SKM-1 treated with dmso at 0.1 percent for 144 hours (cell line): ENCODE measurements around the gene CDH15.

Experiments used
- DNase-seq: peaks from one replicate; lab custom pipeline; 2025; ENCODE audit not compliant: unreplicated experiment; lab: John Stamatoyannopoulos, UW

Gene CDH15

GRCh38 chr16:89171216-89172170, at the start of gene CDH15:
TSS of gene CDH15 (plus strand) at chr16:89171748. CDS start at chr16:89171832, 84 bp downstream.
- DNase-seq: peak; percentile 86

DNA sequence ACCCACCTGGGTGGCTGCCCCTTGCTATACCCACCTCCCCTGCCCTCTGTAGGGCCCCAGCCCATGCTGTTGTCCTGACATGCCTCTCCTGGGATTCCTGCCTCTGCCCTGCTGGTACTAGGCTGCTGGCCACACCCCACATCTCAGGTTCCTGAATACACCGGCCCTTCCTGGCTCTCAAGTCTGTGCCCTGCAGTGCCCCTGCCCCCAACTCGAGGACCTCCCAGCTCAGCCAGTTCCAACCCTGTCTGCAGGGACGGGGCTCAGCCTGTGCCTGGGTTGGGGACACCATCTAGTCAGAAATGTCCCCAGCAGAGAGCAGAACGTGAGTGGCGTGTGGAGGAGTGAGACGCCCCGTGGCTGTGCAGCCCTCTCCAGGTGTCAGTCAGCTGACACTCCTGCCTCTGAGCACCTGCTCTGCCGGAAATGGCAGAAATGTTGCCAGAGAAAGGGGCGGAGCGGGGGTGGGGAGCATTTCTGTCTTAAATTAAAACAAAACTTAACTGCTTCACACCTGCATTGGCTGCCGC, 49.2 kb upstream of the CDH15 start:
- no peak for DNase-seq

- DNase-seq: no peak
Measured at GRCh38 chr16:89123001-89123830, 48.3 kb upstream of the CDH15 start.

GRCh38 chr16:89123831-89124100, 47.8 kb upstream of the CDH15 start:
- DNase-seq: no peak

DNA sequence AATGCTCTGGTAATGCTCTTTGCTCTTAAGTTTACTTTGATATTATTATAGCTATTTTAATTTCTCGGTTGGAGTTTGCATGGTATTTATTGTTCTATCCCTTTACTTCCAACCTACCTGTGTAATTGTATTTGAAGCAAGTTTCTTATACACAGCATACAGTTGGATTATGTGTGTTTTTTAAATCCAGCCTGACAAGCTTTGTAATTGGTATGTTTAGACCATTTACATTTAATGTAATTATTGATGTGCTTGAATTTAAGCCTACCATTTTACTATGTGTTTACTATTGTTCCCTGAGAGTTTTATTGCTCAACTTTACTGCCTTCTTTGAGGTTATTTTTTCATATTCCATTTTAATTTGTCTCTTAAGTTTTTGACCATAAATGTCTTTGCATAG, 42.2 kb upstream of the CDH15 start:
- no peak for DNase-seq

- no peak for DNase-seq
Measured at GRCh38 chr16:89130448-89130847, 41.1 kb upstream of the CDH15 start.

DNA sequence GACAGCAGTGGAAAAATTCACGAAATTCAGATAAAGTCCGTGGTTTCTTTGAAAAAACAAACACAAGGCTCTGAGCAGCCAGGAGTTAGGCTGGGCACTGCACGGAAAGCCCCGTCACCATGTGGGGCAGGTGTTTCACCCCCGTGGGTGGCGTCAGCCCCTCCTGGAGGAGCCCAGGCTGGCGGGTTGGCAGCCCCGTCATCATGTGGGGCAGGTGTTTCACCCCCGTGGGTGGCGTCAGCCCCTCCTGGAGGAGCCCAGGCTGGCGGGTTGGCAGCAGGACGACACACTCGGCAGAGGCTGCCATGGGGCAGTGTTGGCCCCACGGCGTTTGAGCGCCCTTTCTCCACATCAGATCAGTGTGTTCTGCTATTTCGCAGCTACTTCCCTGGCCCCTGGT, 39.8 kb upstream of the CDH15 start:
- DNase-seq: no peak

DNA sequence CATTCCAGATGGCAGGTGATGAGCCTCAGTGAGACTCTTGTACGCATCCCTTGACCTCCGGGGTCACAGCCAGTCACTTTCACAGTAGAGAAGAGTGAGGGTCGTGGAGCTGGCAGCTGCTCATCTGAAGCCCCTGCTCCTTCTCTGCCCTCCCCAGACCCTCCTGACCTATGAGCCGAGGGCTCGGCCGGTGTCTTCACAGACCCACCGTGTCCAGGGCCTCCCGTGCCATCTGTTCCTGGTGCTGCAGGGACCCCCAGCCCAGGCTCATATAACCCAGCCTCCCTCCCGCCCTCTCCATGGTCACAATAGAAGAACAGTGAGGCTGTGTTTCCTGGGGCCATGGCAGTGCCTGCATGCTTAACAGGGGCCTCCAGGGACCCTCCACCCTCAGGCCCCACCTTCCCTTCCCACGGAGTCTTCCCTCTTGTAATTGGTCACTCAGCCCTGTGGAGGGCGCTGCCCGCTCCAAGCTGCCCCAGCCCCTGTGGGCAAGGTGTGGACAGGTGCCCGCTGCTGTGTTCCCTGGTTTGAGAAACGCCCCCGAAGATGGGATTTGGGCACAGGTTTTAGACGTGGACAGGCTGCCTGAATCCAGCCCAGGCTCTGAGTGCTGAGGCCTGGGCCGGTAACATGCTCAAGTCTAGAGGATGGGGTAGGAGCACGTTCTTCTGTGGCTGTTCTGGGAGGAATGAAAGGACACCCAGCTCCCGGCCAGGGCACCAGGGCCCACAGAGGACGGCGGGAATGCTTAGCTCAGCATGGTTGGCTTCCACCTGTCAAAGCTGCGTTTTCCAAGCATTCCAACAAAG, 39.1 kb upstream of the CDH15 start:
- no peak for DNase-seq

DNA sequence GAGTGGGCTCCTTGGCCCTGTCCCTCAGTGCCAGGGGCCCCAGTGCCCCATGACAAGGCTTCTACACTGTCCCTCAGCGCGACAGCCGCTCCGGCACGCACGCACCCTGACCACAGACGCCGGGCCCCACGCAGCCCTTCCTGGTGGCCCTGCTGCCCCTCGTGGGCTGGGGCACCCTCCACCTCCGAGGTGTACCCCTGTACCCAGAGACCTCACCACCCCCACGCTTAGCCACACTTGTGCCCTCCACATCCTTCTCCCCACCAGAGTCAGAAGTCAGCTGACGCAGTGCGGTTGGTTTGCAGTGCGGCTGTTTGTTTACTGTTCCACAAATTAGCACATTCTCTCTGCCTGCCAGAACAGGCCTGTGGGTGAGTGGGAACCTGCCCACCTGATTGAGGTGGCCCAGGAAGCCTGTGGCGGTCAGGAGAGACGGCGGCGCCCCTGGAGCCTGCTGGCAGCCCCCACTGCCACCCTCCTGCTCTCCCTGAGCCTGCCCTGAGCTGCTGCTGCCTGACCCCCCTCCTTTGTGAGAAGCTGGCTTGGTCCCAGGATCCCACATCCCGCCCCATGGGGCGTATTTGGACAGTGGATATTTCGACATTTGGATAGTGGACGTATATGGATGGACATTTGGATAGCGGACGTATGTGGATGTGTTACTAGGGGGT, 38.0 kb upstream of the CDH15 start:
- DNase-seq: no peak

GRCh38 chr16:89134269-89134668, 37.3 kb upstream of the CDH15 start:
- no peak for DNase-seq

DNA sequence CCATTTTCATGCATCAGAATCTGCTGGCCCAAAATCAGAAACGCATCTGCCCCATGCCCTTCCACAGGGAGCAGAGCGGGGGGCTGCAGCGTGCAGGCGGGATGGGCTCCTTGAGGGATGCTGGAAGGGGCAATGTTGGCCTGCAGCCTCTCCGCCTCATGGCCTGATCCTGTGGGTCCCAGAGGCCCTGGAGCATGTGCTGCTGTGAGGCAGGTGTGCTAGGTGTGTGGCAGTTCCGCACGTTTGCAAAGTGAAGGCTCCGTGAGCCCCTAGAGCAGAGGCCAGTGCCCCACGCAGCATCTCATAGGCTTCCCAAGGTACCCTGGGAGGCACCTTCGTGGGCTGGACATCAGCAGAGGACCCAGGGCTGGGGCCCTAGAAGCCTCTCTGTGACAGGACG, 36.4 kb upstream of the CDH15 start:
- no peak for DNase-seq

DNA sequence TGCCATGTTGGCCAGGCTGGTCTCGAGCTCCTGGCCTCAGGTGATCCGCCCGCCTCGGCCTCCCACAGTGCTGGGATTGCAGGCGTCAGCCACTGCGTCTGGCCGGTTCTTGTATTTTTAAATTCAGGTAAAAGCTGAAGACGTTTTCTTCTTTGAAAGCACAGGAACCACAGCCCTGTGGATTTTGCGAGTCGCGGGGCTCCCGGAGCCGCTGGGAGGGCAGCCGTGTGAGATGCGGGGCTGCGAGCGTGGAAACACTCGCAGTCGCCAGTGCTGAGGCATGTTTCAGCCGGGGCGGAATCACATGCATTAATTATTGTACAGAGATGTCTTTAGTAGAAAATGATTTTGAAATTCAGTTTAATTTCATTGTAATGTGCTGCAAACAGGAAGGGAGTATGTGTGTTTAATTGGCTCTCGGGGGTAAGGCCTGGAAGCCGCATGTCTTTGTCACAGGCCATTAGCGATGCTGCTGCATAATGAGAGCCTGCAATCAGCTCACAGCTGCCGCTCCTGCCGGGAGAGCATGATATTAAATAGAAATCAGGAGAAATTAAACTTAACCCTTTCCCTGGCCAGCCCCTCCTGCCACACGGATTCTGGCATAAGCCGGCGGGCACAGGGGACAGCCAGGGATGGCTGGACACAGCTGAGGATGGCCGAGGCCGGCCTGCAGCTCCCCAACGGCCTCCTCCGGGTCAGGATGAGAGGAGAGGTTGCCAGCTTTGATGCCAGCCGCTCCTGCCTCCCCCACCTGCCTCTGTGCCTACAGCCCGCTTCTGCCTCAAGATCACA, 35.4 kb upstream of the CDH15 start:
- no peak for DNase-seq

GRCh38 chr16:89136931-89137330, 34.6 kb upstream of the CDH15 start:
- no peak for DNase-seq

- no peak for DNase-seq
Measured at GRCh38 chr16:89137666-89138512, 33.7 kb upstream of the CDH15 start.

DNA sequence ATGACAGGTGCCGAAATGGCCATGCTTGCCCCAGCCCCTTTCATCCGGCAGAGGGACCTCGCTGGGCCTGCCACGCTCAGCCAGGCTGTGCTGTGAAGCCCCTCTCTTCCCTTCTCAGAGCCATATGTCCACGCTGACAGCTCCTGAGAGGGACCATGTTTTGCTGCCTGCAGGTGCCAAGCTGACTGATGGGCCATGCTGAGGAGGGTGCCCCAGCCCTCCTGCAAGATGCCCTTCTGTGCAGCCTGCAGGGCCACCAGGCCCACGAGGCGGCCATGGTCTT, 33.1 kb upstream of the CDH15 start:
- no peak for DNase-seq

- DNase-seq: no peak
Measured at GRCh38 chr16:89138843-89139520, 32.6 kb upstream of the CDH15 start.

GRCh38 chr16:89139907-89140361, 31.6 kb upstream of the CDH15 start:
- no peak for DNase-seq

DNA sequence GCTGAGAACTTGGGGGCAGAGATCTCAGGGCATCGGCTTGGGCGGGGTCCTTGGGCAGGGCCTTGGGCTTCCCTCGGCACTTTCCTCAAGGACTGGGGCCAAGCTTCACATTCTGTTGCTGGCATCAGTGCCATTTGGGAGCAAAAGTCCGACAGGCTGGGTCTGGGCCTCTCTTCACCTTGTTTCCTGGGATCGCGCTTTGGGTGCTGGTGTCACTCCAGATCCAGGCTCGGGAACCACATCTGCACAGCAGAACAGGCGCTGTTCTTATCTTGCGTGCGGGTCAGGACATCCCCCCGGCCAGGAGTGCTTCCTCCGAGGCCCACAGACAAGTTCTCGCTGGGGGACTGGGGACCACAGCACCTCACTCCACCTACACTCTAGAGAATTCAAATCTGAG, 31.1 kb upstream of the CDH15 start:
- DNase-seq: no peak
